HFF-Myc (cell line): ENCODE results near the gene UBB.
"Not testable (repeated sequence)": the region's sequence is repeated elsewhere in the genome, so short reads cannot be mapped to it uniquely, and the experiment has no call there.

Experiments used
- DNase-seq: peaks from one replicate; pipeline ENCODE4 v3.0.0-alpha.2; 2011; ENCODE audit warnings: low read depth; ENCODE audit errors: extremely low read depth
- H3K4me3 ChIP-seq: replicated peaks from 2 replicates; pipeline ENCODE4 v1.5.1; 2011; ENCODE audit warnings: low read depth, mild to moderate bottlenecking, control low read depth, low read length
- TF ChIP-seq, protein P1 (sequence below): IDR thresholded peaks from 2 replicates; pipeline ENCODE4 v1.5.1; 2012; ENCODE audit warnings: mild to moderate bottlenecking, low read depth, low read length, control low read depth; ENCODE audit errors: missing control alignments

UBB gene

DNA sequence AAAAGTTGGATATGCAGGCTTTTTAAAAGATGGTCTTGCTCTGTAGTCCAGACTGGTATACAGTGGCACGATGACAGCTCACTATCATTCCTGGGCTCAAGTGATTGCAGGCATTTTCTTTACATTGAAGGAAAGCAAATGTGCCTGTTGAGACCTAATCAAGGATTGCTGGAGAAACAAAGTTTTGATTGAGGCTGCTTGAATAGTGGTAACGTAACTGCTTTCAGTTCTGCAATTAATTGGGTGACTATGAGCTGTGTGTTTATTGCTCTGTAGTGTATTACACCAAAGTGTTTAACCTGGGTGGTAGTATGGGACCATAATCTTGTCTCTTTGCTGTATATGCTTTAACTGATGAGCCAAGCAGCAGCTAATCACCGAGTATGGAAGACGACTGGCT lies 2.3 kb downstream of the UBB start:
- peak overlapping the region; percentile 80 for H3K4me3 ChIP-seq
- TF ChIP-seq, protein P1, sequence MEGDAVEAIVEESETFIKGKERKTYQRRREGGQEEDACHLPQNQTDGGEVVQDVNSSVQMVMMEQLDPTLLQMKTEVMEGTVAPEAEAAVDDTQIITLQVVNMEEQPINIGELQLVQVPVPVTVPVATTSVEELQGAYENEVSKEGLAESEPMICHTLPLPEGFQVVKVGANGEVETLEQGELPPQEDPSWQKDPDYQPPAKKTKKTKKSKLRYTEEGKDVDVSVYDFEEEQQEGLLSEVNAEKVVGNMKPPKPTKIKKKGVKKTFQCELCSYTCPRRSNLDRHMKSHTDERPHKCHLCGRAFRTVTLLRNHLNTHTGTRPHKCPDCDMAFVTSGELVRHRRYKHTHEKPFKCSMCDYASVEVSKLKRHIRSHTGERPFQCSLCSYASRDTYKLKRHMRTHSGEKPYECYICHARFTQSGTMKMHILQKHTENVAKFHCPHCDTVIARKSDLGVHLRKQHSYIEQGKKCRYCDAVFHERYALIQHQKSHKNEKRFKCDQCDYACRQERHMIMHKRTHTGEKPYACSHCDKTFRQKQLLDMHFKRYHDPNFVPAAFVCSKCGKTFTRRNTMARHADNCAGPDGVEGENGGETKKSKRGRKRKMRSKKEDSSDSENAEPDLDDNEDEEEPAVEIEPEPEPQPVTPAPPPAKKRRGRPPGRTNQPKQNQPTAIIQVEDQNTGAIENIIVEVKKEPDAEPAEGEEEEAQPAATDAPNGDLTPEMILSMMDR = no peak
- DNase-seq = no peak

DNA sequence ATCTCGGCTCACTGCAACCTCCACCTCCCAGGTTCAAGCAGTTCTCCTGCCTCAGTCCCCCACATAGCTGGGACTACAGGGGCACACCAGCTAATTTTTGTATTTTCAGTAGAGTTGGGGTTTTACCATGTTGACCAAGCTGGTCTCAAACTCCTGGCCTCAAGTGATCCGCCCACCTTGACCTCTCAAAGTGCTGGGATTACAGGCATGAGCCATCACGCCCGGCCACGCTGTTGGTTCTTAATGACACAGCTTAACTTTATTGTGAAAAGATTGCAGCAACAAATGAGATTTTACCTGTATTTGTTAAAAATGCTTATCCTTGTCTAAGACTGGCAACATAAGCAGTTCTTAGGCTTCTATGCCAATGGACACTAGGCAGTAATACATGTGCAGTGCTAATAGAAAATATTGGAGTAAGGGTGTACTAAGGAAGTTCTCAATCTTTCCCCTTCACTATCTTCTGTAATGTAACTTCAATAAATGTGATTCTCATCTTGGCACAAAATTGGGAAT lies 2.9 kb downstream of the UBB start:
- DNase-seq = no peak
- TF ChIP-seq, protein P1 = no peak
- peak overlapping the region; percentile 80; the same call in 1 of the 2 replicates for H3K4me3 ChIP-seq

DNA sequence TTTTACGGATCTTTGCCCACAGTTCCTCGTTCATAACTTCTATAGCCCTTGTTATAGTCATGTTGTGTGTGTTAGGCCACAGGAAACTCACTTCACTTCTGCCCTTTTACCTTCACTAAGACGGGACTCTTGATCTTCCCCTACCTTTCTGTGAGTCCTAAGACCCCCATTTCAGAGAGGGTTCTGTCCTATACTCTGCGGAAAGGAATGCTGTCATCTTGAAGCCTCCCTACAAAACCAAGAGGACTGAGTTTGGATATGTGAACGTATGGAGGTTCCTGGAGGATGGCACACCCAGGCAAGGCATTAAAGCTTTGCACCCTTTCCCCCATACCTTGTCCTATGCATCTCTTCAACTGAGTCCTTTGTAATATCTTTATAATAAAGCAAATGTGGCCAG lies 3.7 kb downstream of the UBB start:
- no peak overlapping the region for H3K4me3 ChIP-seq
- TF ChIP-seq, protein P1 = no peak
- DNase-seq = no peak

DNA sequence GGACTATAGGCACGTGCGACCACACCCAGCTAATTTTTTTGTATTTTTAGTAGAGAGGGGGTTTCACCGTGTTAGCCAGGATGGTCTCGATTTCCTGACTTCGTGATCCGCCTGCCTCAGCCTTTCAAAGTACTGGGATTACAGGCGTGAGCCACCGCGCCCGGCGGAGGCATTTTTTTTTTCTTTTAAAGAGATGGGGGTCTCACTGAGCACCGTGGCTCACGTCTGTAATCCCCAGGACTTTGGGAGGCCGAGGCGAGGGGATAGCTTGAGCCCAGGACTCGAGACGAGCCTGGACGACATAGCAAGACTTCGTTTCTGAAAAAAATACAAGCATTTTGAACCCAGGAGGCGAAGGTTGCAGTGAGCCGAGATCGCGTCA lies 5.2 kb downstream of the UBB start:
- DNase-seq = not testable (repeated sequence)
- peak overlapping the region; percentile 49 for H3K4me3 ChIP-seq

DNA sequence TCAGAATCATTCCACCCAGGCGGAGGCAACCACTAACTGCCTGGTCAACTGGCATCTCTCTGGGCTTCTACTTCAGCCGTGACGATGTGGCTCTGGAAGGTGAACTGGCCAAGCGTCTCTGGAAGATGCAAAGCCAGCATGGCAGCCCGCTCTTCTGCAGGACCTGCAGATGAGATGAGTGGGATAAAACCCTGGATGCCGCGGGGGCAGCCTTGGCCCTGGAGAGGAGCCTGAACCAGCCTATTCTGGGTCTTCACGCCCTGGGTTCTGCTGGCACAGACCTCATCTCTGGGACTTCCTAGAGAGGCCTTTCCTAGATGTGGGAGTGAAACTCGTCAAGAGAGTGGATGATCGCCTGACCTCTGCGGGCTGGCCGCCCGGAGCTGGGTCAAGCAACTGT lies 10.6 kb downstream of the UBB start:
- no peak for DNase-seq
- TF ChIP-seq, protein P1 = no peak
- H3K4me3 ChIP-seq = no peak overlapping the region

DNA sequence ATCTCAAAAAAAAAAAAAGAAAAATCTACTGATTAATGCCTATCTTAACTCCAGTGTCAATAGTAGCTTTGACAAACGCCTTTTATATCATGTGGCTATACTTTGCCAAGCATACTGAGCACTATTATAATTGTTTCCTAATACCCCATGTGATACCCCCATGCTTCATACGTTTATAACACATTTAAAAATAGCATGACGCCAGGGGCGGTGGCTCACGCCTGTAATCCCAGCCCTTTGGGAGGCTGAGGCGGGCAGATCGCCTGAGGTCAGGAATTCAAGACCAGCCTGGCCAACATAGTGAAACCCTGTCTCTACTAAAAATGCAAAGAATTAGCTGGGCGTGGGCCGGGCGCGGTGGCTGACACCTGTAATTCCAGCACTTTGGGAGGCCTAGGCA lies 11.6 kb downstream of the UBB start:
- H3K4me3 ChIP-seq, DNase-seq: not testable (repeated sequence)

DNA sequence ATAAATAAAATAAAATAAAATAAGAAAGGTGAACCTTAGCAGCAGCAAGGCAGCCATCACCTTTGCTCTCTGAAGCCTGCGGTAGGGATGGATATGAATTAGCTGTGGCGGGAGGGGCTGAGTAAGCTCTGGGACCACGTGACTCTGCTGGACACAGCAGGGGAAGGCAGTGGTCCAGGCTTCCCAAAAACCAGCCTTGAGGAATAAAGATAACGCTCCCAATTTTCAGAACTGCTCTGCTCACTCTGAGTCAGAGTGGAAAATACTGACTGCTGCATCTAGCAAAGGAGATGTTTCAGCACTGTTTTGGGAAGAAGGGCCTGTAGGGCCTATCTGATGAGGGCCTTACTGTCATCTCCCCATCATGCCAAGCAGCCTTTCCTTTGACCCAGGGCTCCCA lies 15.0 kb downstream of the UBB start:
- DNase-seq, H3K4me3 ChIP-seq: not testable (repeated sequence)

DNA sequence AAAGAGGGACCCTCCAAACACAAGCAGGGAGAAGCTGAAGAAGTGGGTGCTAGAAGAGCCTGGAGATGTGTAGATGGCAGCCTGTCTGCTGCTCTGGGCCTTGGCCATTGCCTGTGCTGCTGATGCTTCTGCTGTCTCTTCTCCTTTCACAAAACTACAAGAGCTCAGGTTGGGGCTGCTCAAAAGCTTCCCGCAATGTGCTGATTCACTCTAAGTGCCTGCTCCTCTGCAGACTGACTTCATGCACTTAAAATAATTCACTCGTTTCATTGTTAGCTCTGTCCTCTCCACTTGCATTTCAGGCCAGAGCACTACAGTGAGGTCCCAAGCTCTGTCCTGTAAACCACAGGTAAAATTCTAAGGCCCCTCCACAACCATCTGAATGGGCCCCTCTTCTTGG lies 15.8 kb downstream of the UBB start:
- H3K4me3 ChIP-seq, DNase-seq: not testable (repeated sequence)

DNA sequence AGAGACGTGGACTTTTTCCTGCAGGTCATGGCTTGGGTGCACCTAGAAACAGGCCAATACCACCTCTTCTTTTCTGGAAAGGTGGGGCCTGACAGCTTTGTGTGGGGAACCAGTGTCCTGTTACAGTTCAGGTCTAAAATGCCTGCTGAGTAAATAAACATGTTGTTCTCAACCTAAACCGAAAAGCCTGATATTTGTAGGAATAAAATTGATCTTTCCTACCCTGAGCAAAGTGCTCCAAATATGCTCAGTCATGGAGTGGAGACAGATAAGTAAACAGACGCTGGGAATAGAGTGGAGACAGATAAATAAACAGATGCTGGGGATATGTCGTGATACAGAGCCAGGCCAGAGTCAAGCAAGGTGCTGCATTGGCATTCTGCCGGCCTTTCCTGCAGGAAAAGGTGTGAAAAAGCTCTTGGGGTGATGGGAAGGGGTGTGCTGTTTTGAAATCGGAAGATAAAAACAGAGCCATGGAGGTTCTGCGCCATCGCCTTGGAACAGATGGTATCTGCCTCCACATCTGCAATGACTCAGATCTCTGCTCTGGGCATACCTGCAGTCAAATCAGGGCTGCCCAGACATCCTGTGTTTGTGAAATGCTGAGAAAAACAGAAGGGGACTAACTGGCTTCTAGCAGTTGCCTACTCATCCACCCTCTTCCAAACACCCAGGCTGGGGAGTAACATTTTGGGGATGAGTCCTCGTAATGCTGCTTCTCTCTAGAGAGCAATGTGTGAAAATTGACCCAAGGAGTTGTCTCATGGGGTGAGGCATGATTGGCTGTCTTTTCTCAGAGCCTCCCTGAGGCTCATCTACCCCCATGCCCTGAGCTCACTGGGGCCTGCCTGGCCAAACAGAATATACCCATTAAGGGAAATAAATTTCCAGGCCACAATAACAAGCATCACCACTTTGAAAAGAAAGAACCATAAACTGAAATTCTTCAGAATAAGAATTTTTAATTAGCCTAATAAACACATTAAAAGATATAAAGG lies 17.7 kb downstream of the UBB start:
- no peak for DNase-seq
- no peak overlapping the region for H3K4me3 ChIP-seq
- TF ChIP-seq, protein P1 = no peak

DNA sequence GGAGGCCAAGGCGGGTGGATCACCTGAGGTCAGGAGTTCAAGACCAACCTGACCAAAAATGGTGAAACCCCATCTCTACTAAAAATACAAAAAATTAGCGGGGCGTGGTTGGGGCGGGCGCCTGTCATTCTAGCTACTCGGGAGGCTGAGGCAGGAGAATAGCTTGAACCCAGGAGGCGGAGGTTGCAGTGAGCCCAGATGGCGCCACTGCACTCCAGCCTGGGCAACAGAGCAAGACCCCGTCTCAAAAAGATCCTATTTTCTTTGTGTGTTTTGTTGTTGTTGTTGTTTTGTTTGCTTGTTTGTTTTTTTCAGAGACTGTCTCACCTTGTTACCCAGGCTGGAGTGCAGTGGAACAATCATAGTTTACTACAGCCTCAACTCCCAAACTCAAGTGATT lies 23.0 kb downstream of the UBB start:
- DNase-seq = not testable (repeated sequence)

More for the DNA sequence above, 23.0 kb downstream of the UBB start:
- not testable (repeated sequence) for H3K4me3 ChIP-seq
